Esophagus squamous epithelium (tissue), 4 donors: ENCODE results near the gene PRKN.

Experiments
- CTCF ChIP-seq, 6 experiments: fragments of 450-650 bp in 4 of 6; fragments of 200-600 bp in 2 of 6; sonication (generic) in 2 of 6; IDR thresholded peaks; one replicate each; pipeline ENCODE4 v1.5.1; 2016 to 2019; ENCODE audit warnings: antibody characterized with exemption in 6 of 6, mild to moderate bottlenecking in 4 of 6, moderate library complexity in 4 of 6
- POLR2A ChIP-seq, 4 donors: fragments of 450-650 bp; IDR thresholded peaks; one replicate each; pipeline ENCODE4 v1.6.1; 2017; ENCODE audit warnings: antibody characterized with exemption in 4 of 4, mild to moderate bottlenecking in 4 of 4, moderate library complexity in 3 of 4

GRCh38 chr6:161745128-161745527, 982.4 kb downstream of the PRKN start:
- no peak for TF ChIP-seq CTCF (IDR thresholded peaks at IDR 0.05)
- TF ChIP-seq POLR2A (IDR thresholded peaks at IDR 0.05) = no peak
